Stimulated activated naive CD4-positive, alpha-beta T cell (primary cell): Measurements from ENCODE around the gene SLC5A5.
"Not testable (repeated sequence)": the region's sequence is repeated elsewhere in the genome, so short reads cannot be mapped to it uniquely, and the experiment has no call there.

Experiments
- DNase-seq, 6 experiments: peaks; one replicate each; lab custom pipeline; 2025; lab: John Stamatoyannopoulos, UW

SLC5A5 gene

GRCh38 chr19:17871032-17871877, 490 bp upstream of the SLC5A5 start:
- no peak for DNase-seq

- peak in 5 of 6 experiments; percentile 9 to 67 (median 26) for DNase-seq
Measured at GRCh38 chr19:17872251-17873001, 681 bp downstream of the SLC5A5 start.

DNA sequence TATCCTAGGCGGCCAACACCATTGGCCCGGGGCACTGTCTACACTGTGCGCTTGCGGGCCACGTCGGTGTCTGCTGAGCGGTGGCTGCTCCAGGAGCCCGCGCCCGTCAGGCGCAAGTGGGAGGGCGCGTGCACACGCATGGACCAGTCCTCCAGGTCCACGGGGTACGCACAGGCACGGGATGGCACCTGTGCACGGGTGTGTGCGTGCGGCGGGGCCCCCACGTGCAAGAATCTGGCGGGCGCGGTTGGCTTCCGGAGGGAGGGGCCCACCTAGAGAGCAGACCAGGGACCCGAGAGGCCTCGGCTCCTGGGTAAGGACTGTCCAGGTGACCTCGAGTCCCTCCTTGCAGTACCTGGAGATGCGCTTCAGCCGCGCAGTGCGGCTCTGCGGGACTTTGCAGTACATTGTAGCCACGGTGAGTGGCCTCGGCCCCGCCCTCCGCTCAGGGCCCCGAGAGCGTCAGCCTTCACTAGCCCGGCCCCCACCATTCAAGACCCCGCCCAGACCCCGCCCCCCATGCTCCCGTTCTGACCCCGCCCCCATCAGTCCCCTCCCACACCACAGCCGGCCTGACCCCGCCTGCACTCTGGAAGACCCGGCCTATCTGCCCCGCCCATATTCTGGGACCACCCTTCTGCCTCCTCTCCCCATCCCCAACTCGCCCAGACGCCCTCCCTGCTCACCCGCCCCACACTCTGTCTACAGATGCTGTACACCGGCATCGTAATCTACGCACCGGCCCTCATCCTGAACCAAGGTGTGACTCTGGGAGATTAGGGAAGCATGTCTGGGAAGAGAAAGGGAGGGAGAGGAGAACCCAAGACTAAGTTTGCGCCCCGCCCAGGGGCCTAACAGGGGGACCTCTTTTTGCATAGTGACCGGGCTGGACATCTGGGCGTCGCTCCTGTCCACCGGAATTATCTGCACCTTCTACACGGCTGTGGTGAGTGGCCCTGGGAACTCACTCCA, 2.3 kb downstream of the SLC5A5 start:
- peak; percentile 69 to 84 (median 72) for DNase-seq

- no peak for DNase-seq
Measured at GRCh38 chr19:17874758-17875135, 3.0 kb downstream of the SLC5A5 start.

- DNase-seq: no peak
Measured at GRCh38 chr19:17877696-17878095, 6.0 kb downstream of the SLC5A5 start.

DNA sequence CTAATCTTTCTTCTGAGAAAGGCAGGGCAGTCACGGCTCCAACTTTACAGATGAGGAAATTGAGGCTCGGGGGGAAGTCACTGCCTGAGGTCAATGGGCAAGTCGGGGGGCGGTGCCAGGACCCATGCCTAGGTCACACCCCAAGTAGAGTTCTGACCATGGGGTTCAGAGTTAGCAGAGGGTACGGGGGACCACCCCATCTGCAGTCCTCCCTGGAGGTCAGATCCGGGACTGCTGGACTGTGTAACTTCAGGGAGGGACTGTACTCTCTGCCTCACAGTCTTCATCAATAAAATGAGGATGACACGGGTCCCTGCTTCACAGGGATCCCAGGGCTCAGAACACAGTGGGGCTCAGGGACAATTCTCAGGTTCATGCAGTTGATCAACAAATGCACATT, 7.7 kb downstream of the SLC5A5 start:
- DNase-seq: no peak

- no peak for DNase-seq
Measured at GRCh38 chr19:17881701-17882100, 10.0 kb downstream of the SLC5A5 start.

GRCh38 chr19:17883627-17884410, 12.1 kb downstream of the SLC5A5 start:
- no peak for DNase-seq

DNA sequence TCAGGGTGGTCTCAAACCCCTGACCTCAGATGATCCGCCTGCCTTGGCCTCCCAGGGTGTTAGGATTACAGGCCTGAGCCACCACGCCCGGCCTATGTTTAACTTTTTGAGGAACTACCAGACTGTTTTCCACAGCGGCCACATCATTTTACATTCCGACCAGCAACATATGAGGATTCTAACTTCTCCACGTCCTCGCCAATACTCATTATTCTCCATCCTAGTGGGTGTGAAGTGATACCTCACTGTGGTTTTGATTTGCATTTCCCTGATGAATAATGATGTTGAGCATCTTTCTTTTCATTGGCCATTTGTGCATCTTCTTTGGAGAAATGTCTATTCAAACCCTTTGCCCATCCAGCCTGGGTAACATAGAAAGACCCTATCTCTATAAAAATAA, 14.8 kb downstream of the SLC5A5 start:
- no peak for DNase-seq

- DNase-seq: not testable (repeated sequence)
Measured at GRCh38 chr19:17887221-17887620, 15.5 kb downstream of the SLC5A5 start.

DNA sequence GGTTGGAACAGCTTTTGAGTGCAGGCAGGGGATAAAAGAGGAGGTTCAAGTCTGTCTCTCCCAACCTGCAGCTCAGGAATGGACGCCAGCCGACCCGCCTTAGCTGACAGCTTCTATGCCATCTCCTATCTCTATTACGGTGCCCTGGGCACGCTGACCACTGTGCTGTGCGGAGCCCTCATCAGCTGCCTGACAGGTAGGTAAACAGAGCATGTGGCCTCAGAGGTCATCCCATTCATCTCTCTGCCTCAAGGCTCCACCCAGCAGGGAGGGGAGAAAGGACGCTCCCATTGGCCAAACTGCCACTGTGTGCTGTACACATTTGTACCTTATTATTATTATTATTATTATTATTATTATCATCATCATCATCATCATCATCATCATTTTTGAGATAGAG, 16.5 kb downstream of the SLC5A5 start:
- DNase-seq: no peak

GRCh38 chr19:17889609-17890214, 18.0 kb downstream of the SLC5A5 start:
- DNase-seq: no peak

DNA sequence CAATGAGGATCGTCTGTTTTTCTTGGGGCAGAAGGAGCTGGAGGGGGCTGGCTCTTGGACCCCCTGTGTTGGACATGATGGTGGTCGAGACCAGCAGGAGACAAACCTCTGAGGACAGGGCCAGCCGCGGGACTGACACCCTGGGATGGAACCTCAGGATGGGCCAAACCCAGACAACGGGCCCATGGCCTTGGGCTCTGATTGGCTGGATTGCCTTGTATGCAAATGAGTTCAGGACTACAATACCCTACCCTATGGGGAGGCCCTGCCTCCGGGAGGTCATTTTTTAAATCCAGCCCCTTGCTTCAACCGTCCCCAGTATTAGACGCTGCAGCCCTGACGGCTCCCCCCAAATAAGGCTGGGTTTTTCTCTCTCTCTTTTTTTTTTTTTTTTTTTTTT, 22.0 kb downstream of the SLC5A5 start:
- no peak for DNase-seq

DNA sequence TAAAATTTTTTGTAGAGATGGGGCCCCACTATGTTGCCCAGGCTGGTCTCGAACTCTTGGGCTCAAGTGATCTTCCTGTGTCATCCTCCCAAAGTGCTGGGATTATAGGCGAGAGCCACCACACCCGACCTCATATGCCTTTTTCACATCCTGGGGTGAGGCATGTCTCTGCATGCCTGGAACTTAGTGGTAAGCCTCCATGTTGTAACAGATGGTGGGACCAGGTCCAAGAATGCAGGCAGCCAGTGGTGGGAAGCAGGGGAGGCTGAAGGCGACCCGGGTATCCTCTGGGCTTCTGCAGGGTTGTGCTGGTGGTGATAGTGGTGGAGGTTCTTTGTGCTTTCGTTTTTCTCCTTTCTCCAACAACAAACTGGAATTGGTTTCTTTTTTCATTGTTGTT, 31.0 kb downstream of the SLC5A5 start:
- no peak for DNase-seq

DNA sequence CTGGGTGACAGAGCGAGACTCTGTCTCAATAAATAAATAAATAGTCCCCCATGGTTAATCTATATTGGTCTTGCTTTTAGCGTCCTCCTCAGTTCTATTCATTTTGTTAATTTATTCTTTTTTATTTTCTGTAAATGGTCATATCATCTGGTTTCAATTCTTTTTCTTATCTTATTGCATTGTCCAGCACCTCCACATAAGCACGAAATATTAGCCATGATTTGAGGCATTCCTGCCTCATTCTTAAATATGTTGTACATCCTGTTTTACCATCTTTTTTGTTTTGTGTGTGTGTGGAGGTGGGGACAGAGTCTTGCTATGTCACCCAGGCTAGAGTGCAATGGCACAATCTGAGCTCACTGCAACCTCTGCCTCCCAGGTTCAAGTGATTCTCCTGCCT, 36.5 kb downstream of the SLC5A5 start:
- DNase-seq: no peak

DNA sequence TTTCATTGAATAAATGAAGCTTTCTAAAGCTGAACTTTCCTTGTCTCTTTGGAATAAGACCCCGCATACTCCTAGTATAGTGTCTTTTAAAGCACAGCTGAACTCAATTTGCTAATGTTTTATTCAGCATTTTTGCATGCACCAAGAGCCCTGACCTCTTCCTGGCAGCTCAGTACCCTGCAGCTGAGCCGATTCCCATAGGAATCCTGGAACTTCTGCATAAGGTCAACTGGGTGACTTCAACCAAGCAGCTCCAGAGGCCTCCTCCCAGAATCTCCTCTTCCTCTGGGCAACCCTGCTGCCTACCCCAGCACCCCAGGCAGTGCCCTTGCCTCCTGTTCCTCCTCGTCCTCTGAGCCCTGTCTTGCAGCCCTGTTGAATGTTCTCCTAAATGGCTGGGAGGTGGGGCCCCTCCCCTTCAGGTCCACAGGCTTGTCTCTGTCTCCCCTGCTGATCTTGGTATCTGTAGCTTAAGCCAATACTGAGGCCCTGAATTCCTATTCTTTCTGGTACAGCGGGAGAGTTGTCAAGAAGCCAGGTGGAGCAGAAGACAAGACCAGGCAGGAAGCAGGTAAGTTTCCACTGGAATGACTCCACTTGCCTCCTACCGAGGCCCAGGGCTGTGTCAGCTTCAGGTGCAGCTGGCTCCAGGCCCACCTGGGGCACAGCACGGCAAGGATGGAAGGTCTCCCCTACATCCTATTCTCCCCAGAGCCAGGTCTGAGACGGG, 37.4 kb downstream of the SLC5A5 start:
- no peak for DNase-seq

- no peak for DNase-seq
Measured at GRCh38 chr19:17910791-17911360, 39.1 kb downstream of the SLC5A5 start.

- no peak for DNase-seq
Measured at GRCh38 chr19:17915940-17916593, 44.3 kb downstream of the SLC5A5 start.

DNA sequence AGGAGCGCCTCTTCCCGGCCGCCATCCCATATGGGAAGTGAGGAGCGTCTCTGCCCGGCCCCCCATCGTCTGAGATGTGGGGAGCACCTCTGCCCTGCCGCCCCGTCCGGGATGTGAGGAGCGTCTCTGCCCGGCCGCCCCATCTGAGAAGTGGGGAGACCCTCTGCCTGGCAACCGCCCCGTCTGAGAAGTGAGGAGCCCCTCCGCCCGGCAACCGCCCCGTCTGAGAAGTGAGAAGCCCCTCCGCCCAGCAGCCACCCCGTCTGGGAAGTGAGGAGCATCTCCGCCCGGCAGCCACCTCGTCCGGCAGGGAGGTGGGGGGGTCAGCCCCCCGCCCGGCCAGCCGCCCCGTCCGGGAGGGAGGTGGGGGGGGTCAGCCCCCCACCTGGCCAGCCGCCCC, 46.4 kb downstream of the SLC5A5 start:
- DNase-seq: not testable (repeated sequence)
